Gastrocnemius medialis (tissue), 4 donors: ENCODE results near the gene SPATA13.

ENCODE experiments used
- POLR2A ChIP-seq, 2 donors: fragments of 450-650 bp; IDR thresholded peaks; one replicate each; pipeline ENCODE4 v1.6.1; 2017; ENCODE audit warnings: antibody characterized with exemption in 2 of 2, mild to moderate bottlenecking in 2 of 2, moderate library complexity in 2 of 2
- TF ChIP-seq, protein P1 (sequence below), 5 experiments: fragments of 450-650 bp in 3 of 5; fragments of 200-600 bp in 2 of 5; sonication (generic) in 2 of 5; IDR thresholded peaks in 4 of 5; conservative IDR thresholded peaks in 1 of 5; 1 replicate in 4 of 5; 2 replicates in 1 of 5; pipeline ENCODE4 v1.5.1; 2016 to 2019; ENCODE audit warnings: antibody characterized with exemption in 5 of 5, mild to moderate bottlenecking in 3 of 5, moderate library complexity in 3 of 5

- TF ChIP-seq, protein P1, sequence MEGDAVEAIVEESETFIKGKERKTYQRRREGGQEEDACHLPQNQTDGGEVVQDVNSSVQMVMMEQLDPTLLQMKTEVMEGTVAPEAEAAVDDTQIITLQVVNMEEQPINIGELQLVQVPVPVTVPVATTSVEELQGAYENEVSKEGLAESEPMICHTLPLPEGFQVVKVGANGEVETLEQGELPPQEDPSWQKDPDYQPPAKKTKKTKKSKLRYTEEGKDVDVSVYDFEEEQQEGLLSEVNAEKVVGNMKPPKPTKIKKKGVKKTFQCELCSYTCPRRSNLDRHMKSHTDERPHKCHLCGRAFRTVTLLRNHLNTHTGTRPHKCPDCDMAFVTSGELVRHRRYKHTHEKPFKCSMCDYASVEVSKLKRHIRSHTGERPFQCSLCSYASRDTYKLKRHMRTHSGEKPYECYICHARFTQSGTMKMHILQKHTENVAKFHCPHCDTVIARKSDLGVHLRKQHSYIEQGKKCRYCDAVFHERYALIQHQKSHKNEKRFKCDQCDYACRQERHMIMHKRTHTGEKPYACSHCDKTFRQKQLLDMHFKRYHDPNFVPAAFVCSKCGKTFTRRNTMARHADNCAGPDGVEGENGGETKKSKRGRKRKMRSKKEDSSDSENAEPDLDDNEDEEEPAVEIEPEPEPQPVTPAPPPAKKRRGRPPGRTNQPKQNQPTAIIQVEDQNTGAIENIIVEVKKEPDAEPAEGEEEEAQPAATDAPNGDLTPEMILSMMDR (IDR thresholded peaks at IDR 0.05 in 4 of 5, conservative IDR thresholded peaks at IDR 0.05 in 1 of 5), result no peak
- TF ChIP-seq POLR2A (IDR thresholded peaks at IDR 0.05), result no peak
These were observed 187.9 kb downstream of the SPATA13 start for GRCh38 chr13:24348385-24348784.
